Stimulated activated CD4-positive, alpha-beta T cell treated with anti-CD3 and anti-CD28 coated beads, TNF-alpha, amount 100 ng/mL, for 4 hours (primary cell): Measurements from ENCODE around the gene MET.

Experiments used
- DNase-seq, 3 experiments: peaks; one replicate each; pipeline ENCODE4 v3.0.0-alpha.2; 2020; ENCODE audit warnings: low read depth in 3 of 3

MET gene

GRCh38 chr7:116782177-116782711, 110.2 kb downstream of the MET start:
- no peak for DNase-seq

- DNase-seq, result no peak
Observed at GRCh38 chr7:116783666-116784318, 111.8 kb downstream of the MET start.

GRCh38 chr7:116784647-116785046, 112.7 kb downstream of the MET start:
- no peak for DNase-seq

GRCh38 chr7:116785843-116786242, 113.8 kb downstream of the MET start:
- no peak for DNase-seq

- no peak for DNase-seq
Observed at GRCh38 chr7:116786791-116787443, 114.9 kb downstream of the MET start.

GRCh38 chr7:116787881-116788280, 115.9 kb downstream of the MET start:
- no peak for DNase-seq

GRCh38 chr7:116788572-116789197, 116.7 kb downstream of the MET start:
- DNase-seq, result no peak

- DNase-seq, result no peak
Observed at GRCh38 chr7:116790025-116790424, 118.0 kb downstream of the MET start.

- no peak for DNase-seq
Observed at GRCh38 chr7:116792813-116793212, 120.8 kb downstream of the MET start.

- no peak for DNase-seq
Observed at GRCh38 chr7:116793795-116794340, 121.9 kb downstream of the MET start.

- no peak for DNase-seq
Observed at GRCh38 chr7:116796471-116796870, 124.5 kb downstream of the MET start.

GRCh38 chr7:116797612-116798011, 125.6 kb downstream of the MET start:
- DNase-seq, result no peak

GRCh38 chr7:116798232-116798631, 126.2 kb downstream of the MET start:
- no peak for DNase-seq

- DNase-seq, result no peak
Observed at GRCh38 chr7:116799916-116800315, 127.9 kb downstream of the MET start.

- no peak for DNase-seq
Observed at GRCh38 chr7:116800594-116800993, 128.6 kb downstream of the MET start.

GRCh38 chr7:116801092-116801710, 129.2 kb downstream of the MET start:
- no peak for DNase-seq

- no peak for DNase-seq
Observed at GRCh38 chr7:116802144-116802745, 130.2 kb downstream of the MET start.

- no peak for DNase-seq
Observed at GRCh38 chr7:116802746-116803152, 130.8 kb downstream of the MET start.

GRCh38 chr7:116804471-116804870, 132.5 kb downstream of the MET start:
- DNase-seq, result no peak

GRCh38 chr7:116805100-116805544, 133.1 kb downstream of the MET start:
- no peak for DNase-seq

GRCh38 chr7:116806046-116806944, 134.3 kb downstream of the MET start:
- no peak for DNase-seq
